ENCODE measurements around the gene KLHL42. TPM values are rescaled to one million over a fixed set of nuclear protein-coding genes. Genes with fewer than 3 reads are reported as not detected.

Gene KLHL42
- total RNA-seq, 1 experiment from 2014 or later = 21.5 TPM

DNA sequence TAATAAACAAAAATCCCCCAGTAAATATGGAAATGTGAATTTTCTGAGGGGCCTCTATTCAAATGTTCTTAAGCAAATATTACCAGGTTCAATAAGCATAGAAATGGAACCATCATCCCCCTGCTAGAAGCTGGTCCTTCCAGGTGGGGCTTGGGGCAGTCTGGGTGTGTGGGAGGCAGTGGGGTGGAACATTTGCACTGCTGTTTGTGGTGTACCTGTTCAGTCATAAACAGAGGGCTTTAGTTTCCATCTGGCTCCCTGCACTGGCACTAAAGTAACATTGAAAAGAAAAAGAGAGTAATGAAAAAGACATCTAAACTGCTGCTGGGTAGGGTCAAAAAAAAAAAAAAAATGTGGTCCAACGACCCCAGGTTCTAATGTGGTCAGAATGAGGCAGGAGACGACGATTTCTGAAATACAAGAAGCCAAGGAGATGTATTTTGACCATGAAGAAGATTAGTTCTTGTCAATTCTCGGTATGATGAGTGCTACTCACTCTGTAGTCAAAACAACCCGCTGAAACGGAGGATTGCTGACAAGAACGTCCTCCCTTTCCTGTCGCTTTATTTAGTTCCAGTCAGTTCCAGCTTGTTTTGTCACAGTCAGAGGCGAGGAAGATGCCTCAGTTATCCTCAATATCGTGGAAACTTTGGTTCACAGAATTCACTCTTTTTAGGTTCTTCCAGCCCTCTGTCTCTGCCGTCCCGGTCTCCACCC is 44.3 kb downstream of the KLHL42 start:
- intact Hi-C loops (cut with micrococcal nuclease) = loop anchor here (10.0 kb wide), 1 partner anchor 351 kb away; no protein-coding TSS in a partner anchor
- peaks cover 0 to 20% of the 10 kb centered on the region in 2 experiments; a peak in 2 of 4 replicates for H3K4me1 ChIP-seq (ENCODE audit: control insufficient read depth in 1 of 2, insufficient read depth in 2 of 2, low read length in 2 of 2)
- ATAC-seq (no peak), DNase-seq (ENCODE audit: low read depth, low spot score) (no peak)
- TF ChIP-seq FOSL1 (IDR thresholded peaks at IDR 0.05; ENCODE audit: low read depth) (no peak), EZH2phosphoT487 (IDR thresholded peaks at IDR 0.05; ENCODE audit: borderline replicate concordance) (no peak), ZNF274 (IDR thresholded peaks at IDR 0.05; ENCODE audit: low read depth, low read length) (no peak), CBX3 (IDR thresholded peaks at IDR 0.05; ENCODE audit: low read depth) (no peak), EGR1 (IDR thresholded peaks at IDR 0.05; ENCODE audit: low read depth) (no peak), RAD21 (IDR thresholded peaks at IDR 0.05; ENCODE audit: low read depth) (no peak), TCF7L2 (IDR thresholded peaks at IDR 0.05; ENCODE audit: borderline replicate concordance, extremely low read depth, insufficient read depth, insufficient read length) (no peak), ZFX (IDR thresholded peaks at IDR 0.05) (no peak)
- TF ChIP-seq, protein P1, sequence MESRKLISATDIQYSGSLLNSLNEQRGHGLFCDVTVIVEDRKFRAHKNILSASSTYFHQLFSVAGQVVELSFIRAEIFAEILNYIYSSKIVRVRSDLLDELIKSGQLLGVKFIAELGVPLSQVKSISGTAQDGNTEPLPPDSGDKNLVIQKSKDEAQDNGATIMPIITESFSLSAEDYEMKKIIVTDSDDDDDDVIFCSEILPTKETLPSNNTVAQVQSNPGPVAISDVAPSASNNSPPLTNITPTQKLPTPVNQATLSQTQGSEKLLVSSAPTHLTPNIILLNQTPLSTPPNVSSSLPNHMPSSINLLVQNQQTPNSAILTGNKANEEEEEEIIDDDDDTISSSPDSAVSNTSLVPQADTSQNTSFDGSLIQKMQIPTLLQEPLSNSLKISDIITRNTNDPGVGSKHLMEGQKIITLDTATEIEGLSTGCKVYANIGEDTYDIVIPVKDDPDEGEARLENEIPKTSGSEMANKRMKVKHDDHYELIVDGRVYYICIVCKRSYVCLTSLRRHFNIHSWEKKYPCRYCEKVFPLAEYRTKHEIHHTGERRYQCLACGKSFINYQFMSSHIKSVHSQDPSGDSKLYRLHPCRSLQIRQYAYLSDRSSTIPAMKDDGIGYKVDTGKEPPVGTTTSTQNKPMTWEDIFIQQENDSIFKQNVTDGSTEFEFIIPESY (IDR thresholded peaks at IDR 0.05; ENCODE audit: extremely low read depth, insufficient replicate concordance, low read length) = no peak
- TF ChIP-seq, protein P2, sequence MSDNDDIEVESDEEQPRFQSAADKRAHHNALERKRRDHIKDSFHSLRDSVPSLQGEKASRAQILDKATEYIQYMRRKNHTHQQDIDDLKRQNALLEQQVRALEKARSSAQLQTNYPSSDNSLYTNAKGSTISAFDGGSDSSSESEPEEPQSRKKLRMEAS (IDR thresholded peaks at IDR 0.05) = no peak
- H2AFZ ChIP-seq (ENCODE audit: low read depth, low read length, poor library complexity, severe bottlenecking) = no peak overlapping the region
- H3K9me3 ChIP-seq (ENCODE audit: control insufficient read depth in 1 of 2, insufficient read depth in 1 of 2, low read depth in 1 of 2, low read length in 2 of 2) = no peaks in the 10 kb centered on the region
- ChIA-PET CTCF (no interaction called here), RAD21 (ENCODE audit: low non-redundant PET in 1 of 2, low total read pairs in 2 of 2, uncharacterized antibody in 2 of 2, unreplicated experiment in 2 of 2) (no interaction called here), POLR2A (no interaction called here)
- H3K9ac ChIP-seq (ENCODE audit: low read length) = no peak overlapping the region
- no peaks in the 10 kb centered on the region for H4K20me1 ChIP-seq (ENCODE audit: insufficient read depth)
- H3K27ac ChIP-seq (ENCODE audit: low read depth, low read length) = no peak overlapping the region
- H3K36me3 ChIP-seq (ENCODE audit: control insufficient read depth in 1 of 2, insufficient read depth in 2 of 2, low read length in 2 of 2) = no peaks in the 10 kb centered on the region
- H3K9me2 ChIP-seq (ENCODE audit: insufficient read depth) = no peaks in the 10 kb centered on the region
- H3K79me2 ChIP-seq (ENCODE audit: insufficient read depth, low read length) = no peaks in the 10 kb centered on the region
- no peak overlapping the region for H3K4me2 ChIP-seq (ENCODE audit: low read length)
- BruUV-seq (replicated peaks) = no TSS peak
- no peak overlapping the region for H3K4me3 ChIP-seq (replicated peaks in 1 of 2; ENCODE audit: low read depth in 1 of 2, low read length in 2 of 2)
- no peaks in the 10 kb centered on the region for H3K27me3 ChIP-seq (ENCODE audit: insufficient read depth, low read length)

All from HCT116 (cell line).